GM19043 (cell line): ENCODE results near the gene USP10.
A peak's percentile ranks its signal among the peaks of the same experiment; 100 is the strongest.
"Not testable (repeated sequence)": the region's sequence is repeated elsewhere in the genome, so short reads cannot be mapped to it uniquely, and the experiment has no call there.

Experiments used
- ATAC-seq: cut with Tn5 transposase; IDR thresholded peaks from one replicate; pipeline ENCODE4 v1.9.1; 2021; ENCODE audit warnings: low read depth; ENCODE audit not compliant: unreplicated experiment

USP10 gene

DNA sequence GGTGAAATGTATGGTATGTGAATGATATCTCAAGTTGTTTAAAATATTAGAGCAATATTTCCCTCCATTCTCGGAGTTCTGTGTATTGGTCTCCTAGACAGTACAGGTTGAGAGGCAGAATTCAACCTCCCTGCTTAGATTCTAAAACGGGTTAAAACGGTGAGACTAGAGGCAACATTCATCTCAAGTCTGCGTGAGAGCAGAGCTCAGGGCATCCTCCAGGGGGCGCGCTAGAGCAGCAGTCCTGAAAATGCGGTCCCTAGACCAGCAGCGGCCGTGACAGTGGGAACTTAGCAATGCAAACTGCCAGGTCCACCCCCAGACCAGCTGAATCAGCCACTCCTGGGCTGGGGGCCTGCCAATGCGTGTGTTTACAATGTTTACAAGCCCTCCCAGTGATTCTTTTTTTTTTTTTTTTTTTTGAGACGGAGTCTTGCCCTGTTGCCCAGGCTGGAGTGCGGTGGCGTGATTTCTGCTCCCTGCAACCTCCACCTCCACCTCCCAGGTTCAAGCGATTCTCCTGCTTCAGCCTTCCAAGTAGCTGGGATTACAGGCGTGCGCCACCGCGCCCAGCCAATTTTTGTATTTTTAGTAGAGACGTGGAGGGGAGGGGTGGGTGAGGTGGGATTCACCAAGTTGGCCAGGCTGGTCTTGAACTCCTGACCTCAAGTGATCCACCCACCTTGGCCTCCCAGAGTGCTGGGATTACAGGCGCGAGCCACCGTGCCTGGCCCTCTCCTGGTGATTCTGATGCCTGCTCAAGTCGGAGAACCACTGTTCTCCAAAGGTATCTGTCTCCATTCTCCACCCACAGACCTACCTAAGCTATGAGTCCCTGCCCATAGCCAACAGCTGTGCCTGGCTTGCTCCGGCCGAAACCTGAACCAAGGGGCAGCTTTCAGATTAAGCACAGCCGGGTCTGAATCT lies 27.3 kb upstream of the USP10 start:
- ATAC-seq = no peak

GRCh38 chr16:84673203-84673535 lies 26.6 kb upstream of the USP10 start:
- ATAC-seq = no peak

GRCh38 chr16:84673561-84673960 lies 26.2 kb upstream of the USP10 start:
- ATAC-seq = no peak

DNA sequence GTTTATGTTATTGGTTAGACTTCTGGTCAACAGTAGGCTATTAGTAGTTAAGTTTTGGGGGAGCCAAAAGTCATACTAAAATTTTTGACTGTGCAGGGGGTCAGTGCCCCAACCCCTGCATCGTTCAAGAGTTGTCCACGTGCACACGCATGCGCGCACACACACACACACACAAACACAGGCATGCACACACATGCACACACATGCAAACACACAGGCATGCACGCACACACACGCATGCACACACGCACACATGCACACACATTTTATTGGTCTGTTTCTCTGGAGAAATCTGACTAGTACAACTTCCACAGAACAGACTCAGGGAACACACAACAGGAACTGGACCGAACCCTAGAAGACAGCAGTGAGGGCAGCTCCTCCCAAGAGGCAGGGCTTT lies 24.4 kb upstream of the USP10 start:
- ATAC-seq = no peak

GRCh38 chr16:84675884-84676283 lies 23.9 kb upstream of the USP10 start:
- ATAC-seq = no peak

DNA sequence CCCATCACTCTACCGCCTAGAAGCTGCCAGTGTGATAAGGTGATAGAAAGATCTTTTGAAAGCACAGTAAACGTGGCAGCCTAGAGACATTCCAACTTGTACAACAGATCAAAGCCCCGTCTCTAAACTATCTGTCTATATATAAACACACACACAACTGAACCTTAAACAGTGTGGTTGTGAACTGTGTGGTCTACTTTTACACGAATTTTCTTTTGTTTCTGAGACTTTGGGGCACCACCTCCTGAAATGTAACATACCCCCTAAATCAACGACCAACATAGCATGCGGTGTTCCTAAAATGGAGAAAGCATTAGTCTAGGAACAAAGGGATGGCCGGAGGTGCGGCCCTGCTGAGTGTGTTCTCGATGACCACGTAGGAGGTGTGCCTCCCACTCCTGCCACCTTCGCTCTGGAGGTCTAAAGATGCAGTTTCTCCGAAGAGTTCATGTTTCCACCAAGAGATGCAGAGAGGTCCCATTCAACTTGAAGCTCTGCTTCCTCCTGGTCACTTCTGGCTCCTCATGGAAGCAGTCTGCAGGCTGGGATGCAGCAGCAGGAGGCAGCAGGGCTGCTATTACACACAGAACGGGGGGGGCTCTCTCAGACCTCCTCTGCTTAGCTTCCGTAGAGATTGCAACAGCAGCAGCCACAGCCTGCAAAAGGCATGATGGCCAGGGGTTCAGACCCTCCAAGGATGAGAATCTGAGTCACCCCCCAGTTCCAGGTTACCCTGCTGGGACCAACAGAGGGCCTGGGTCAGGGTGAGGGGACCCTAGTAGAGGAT lies 22.6 kb upstream of the USP10 start:
- no peak for ATAC-seq

DNA sequence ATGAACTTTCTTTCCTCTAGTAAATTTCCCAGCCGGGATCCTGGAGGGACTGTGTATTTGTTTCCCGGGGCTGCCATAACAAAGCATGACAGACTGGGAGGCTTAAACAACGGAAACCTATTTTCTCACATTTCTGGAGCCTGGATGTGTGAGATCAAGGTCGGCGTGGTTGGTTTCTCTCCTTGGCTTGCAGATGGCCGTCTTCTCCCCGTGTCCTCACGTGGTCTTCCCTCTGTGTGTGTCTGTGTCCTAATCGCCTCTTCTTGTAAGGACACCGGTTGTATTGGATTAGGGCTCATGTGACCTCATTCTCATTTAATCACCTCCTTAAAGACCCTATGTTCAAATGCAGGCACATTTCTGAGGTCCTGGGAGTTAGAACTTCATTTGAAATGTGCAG lies 22.0 kb upstream of the USP10 start:
- ATAC-seq = no peak

- no peak for ATAC-seq
Measured at GRCh38 chr16:84678541-84678940, 21.3 kb upstream of the USP10 start.

DNA sequence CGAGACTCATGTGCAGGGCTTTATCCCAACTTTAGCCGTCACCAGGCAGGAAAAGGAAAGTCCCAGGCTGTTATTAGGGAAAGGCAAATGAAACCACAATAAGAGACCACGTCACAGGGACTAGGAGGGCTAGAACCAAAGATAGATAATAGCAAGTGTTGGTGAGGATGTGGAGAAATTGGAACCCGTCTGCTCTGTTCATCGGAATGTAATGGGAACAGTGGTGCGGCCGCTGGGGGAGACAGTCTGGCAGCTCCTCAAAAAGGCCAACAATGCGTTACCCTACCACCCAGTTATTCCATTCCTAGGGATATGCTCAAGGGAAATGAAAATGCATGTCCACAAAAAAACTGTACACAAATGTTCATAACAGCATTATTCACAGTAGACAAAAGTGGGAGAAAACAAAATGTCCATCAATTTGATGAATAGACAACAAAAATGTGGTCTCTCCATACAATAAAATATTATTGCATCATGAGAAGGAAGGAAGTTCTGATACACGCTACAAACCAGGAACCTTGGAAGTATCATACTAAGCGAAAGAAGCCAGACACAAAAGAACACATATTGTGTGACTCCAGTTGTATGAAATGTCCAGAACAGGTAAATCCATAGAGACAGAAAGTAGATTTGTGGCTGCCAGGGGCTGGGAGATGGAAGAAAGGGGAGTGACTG lies 19.5 kb upstream of the USP10 start:
- ATAC-seq = no peak

GRCh38 chr16:84680843-84681629 lies 18.8 kb upstream of the USP10 start:
- ATAC-seq = no peak

- ATAC-seq = no peak
Measured at GRCh38 chr16:84683691-84684591, 15.9 kb upstream of the USP10 start.

DNA sequence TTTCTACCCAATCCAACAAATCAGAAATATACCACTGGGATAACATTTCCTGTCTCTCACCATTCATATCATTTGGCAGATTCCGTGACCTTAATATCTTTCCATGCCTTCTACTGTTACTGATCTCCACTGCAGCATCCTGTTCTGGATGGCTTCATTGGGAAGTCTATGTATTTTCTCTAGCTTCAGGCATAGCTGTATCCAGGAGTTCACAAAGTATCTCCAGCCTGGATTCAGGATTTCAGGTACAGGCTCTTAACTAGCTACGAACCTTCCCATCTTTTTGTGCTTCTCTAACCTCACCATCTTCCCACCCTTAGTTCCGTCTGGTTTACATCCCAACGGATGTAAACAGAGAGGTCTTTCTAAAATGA lies 15.2 kb upstream of the USP10 start:
- no peak for ATAC-seq

GRCh38 chr16:84685210-84685609 lies 14.6 kb upstream of the USP10 start:
- ATAC-seq = no peak

DNA sequence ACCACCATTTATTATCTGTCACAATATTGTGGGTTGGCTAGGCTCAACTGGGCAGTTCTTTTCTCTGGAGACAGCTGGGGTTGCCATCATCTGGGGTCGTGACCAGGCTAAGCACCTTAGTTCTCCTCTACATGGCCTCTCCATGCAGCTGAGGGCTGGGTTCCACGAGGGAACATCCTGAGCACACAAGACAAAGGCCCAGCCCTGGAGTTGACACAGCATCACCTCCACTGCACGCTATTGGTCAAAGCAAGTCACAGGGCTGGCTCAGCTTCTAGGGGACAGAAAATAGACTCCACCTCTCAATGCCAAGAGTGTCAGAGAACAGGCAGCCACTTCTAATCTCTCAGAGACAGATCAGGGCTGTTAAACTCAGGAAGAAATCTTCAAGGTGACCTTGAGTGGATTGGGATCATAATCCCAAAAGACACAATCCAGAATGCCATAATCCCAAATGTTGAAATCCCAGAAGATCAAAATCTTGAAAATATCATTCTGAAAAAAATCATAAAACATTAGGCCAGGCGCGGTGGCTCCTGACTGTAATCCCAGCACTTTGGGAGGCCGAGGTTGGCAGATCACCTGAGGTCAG lies 13.0 kb upstream of the USP10 start:
- ATAC-seq = no peak

DNA sequence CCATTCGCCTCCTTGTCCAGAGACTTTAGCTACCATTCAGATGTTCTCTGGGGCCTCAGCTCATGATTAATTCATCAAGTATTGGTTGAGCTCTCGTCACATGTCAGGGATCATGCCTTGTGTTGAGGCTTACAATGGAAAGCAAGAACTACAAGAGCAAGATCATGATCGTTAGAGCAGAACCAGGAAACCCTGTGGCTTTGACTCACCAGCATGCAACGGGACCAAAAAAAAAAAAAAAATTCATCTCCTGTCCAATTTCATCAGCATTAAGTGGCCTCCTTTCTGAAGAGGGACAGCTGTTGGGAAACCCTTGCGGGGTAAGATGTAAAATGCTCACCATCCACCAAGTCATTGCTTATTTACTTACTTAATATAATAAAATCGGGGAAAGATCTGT lies 12.1 kb upstream of the USP10 start:
- peak; percentile 72 for ATAC-seq

- ATAC-seq = not testable (repeated sequence)
Measured at GRCh38 chr16:84688163-84688562, 11.6 kb upstream of the USP10 start.

DNA sequence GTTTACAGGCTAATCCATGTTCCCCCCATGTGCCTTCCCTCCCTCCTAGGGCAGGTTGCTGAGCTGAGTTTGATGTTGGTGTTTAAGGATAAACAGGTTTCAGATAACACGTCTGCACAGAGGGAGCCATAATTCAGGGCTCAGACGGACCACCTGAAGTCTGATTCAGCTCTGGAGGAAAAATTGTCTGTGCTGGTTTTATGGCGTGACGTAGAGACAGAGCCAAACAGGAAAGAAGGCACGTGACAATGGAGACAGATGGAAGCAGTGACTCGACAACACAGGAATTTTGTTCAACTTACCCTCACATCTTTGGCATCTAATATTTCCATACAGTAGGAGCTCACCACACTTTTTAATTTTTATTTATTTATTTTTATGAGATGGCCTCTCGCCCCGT lies 10.7 kb upstream of the USP10 start:
- no peak for ATAC-seq

DNA sequence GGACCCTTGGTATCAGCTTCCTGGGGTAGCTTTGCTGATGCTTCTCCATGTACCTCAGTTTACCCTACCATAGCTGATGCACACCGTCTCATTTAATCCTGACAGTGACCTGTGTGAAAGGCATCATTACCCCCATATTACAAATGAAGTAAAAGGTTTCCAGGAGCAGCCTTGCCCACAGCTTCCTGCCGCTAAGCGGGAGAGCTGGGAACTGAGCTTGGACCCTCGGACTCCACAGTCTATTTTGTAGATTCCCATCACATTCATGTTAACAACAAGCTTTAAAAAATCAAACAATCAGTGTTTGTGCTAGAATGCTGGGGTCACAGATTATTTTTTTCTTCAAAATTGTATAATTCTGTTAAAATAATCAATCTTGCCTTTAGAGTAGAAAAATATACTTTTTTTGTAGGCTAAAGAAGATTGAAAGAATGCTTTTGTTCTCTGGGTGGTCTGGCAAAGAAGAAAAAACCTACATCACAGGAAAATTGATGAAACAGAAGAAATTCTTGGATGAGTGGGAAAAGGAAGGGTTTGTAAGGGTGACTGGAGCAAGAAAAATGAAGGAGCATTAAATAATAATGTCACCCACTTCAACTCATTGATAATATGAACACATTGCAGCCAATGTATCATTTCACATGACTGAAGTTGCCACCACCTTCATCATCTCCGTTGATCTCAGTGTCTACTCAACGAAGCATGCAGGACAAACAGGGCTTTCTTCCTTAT lies 9.5 kb upstream of the USP10 start:
- no peak for ATAC-seq
